HG03439 (cell line): ENCODE data around the gene FGF19.

ENCODE experiments used
- ATAC-seq: cut with Tn5 transposase; IDR thresholded peaks from one replicate; pipeline ENCODE4 v1.9.1; 2021; ENCODE audit warnings: mild to moderate bottlenecking, moderate library complexity; ENCODE audit not compliant: unreplicated experiment

FGF19 gene

GRCh38 chr11:69703768-69704507, at the start of gene FGF19:
TSS of gene FGF19 (minus strand) at chr11:69704022. CDS start at chr11:69703876, 146 bp downstream.
- ATAC-seq: no peak

GRCh38 chr11:69752890-69753289, 49.1 kb upstream of the FGF19 start:
- ATAC-seq: no peak

GRCh38 chr11:69750875-69751597, 47.2 kb upstream of the FGF19 start:
- no peak for ATAC-seq

- ATAC-seq: no peak
Measured at GRCh38 chr11:69750108-69750850, 46.5 kb upstream of the FGF19 start.

GRCh38 chr11:69748637-69749036, 44.8 kb upstream of the FGF19 start:
- ATAC-seq: no peak

GRCh38 chr11:69746752-69747742, 43.2 kb upstream of the FGF19 start:
- ATAC-seq: no peak

GRCh38 chr11:69746140-69746539, 42.3 kb upstream of the FGF19 start:
- no peak for ATAC-seq

- no peak for ATAC-seq
Measured at GRCh38 chr11:69745201-69745600, 41.4 kb upstream of the FGF19 start.

- no peak for ATAC-seq
Measured at GRCh38 chr11:69744435-69744834, 40.6 kb upstream of the FGF19 start.

- no peak for ATAC-seq
Measured at GRCh38 chr11:69734841-69735240, 31.0 kb upstream of the FGF19 start.

GRCh38 chr11:69734367-69734766, 30.5 kb upstream of the FGF19 start:
- ATAC-seq: no peak

- ATAC-seq: no peak
Measured at GRCh38 chr11:69732910-69733309, 29.1 kb upstream of the FGF19 start.

GRCh38 chr11:69731110-69731509, 27.3 kb upstream of the FGF19 start:
- no peak for ATAC-seq

- ATAC-seq: no peak
Measured at GRCh38 chr11:69730500-69730899, 26.7 kb upstream of the FGF19 start.

- ATAC-seq: no peak
Measured at GRCh38 chr11:69729252-69729651, 25.4 kb upstream of the FGF19 start.

- no peak for ATAC-seq
Measured at GRCh38 chr11:69727266-69727665, 23.4 kb upstream of the FGF19 start.

GRCh38 chr11:69726481-69726880, 22.7 kb upstream of the FGF19 start:
- ATAC-seq: no peak

- no peak for ATAC-seq
Measured at GRCh38 chr11:69726019-69726418, 22.2 kb upstream of the FGF19 start.

GRCh38 chr11:69721745-69722144, 17.9 kb upstream of the FGF19 start:
- no peak for ATAC-seq

- ATAC-seq: no peak
Measured at GRCh38 chr11:69721106-69721505, 17.3 kb upstream of the FGF19 start.
